Thymus (tissue), 11 donors: ENCODE measurements around the gene LPGAT1. TPM values are rescaled to one million over a fixed set of nuclear protein-coding genes. Genes with fewer than 3 reads are reported as not detected.
"Not testable (repeated sequence)": the region's sequence is repeated elsewhere in the genome, so short reads cannot be mapped to it uniquely, and the experiment has no call there.

Experiments used
- DNase-seq, 9 donors: peaks; one replicate each; pipeline ENCODE4 v3.0.0-alpha.2; 2013; ENCODE audit warnings: low spot score in 9 of 9, low read depth in 6 of 9, missing footprints in 1 of 9
- H3K27ac ChIP-seq, 2 donors: one replicate each; pipeline ENCODE4 v1.5.1; 2013; ENCODE audit warnings: control low read depth in 1 of 2, low read depth in 1 of 2, low read length in 1 of 2, mild to moderate bottlenecking in 1 of 2, moderate library complexity in 1 of 2
- H3K27me3 ChIP-seq, 2 donors: one replicate each; pipeline ENCODE4 v1.5.1; 2013; ENCODE audit warnings: low read length in 1 of 2; ENCODE audit not compliant: control insufficient read depth in 2 of 2, insufficient read depth in 1 of 2
- H3K36me3 ChIP-seq, 2 donors: one replicate each; pipeline ENCODE4 v1.5.1; 2013; ENCODE audit warnings: low read length in 1 of 2, mild to moderate bottlenecking in 1 of 2, moderate library complexity in 1 of 2; ENCODE audit not compliant: control insufficient read depth in 2 of 2, insufficient read depth in 2 of 2
- H3K4me1 ChIP-seq, 2 donors: one replicate each; pipeline ENCODE4 v1.5.1; 2013; ENCODE audit warnings: low read length in 2 of 2; ENCODE audit not compliant: control insufficient read depth in 2 of 2, insufficient read depth in 2 of 2
- H3K4me3 ChIP-seq, 2 donors: one replicate each; pipeline ENCODE4 v1.5.1; 2013; ENCODE audit warnings: low read length in 2 of 2, control low read depth in 1 of 2, mild to moderate bottlenecking in 1 of 2
- H3K9me3 ChIP-seq, 2 donors: one replicate each; pipeline ENCODE4 v1.5.1; 2013; ENCODE audit warnings: low read length in 1 of 2, mild to moderate bottlenecking in 1 of 2; ENCODE audit not compliant: control insufficient read depth in 2 of 2, insufficient read depth in 1 of 2
- WGBS: extraction: QIAGEN DNeasy Blood & Tissue Kit; methylation state at CpG from one replicate; pipeline ENCODE4 v1.1.7; 2013; 5-methylcytosine and 5-hydroxymethylcytosine counted together
- polyA plus RNA-seq: library from polyadenylated mRNA; stranded (reverse); fragments of 200-250 nt; gene quantifications from one replicate; pipeline ENCODE4 v1.2.3, GENCODE V29; 2013
- total RNA-seq: library from RNA; stranded (reverse); fragments of 120-200 nt; gene quantifications from one replicate; pipeline ENCODE4 v1.2.4, GENCODE V29; 2013
- donor health status: healthy.

The LPGAT1 gene
- total and polyA plus RNA-seq, 2 donors = 10.2 to 10.8 TPM

DNA sequence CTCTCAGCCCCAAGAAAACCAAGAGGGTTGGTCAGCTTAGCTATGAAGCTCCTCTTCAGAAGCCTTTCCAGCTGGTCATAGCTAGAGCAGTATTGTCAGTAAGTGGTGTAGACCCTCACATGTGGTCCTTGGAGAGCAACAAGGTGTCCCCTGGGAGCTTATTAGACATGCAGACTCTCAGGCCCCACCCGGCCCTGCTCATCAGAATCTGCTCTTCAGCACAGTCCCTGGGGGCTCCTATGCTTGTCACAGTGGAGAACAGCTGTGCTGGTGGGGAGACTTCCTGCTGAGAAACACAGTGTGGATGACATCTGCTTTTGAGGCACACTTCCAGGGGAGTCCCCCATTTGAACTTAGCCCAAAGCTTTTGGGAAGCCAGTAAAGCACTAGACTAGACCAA is 133.2 kb downstream of the LPGAT1 start:
- H3K27ac ChIP-seq = peak overlapping the region in 1 of 2 donors; percentile 2
- DNase-seq = peak in 3 of 9 donors; percentile 27 to 66 (median 35)
- peaks cover 2 to 28% of the 10 kb centered on the region in 2 donors for H3K4me1 ChIP-seq
- 63% methylated on average over 1 of the region's 1 CpG for WGBS
- H3K4me3 ChIP-seq = no peak overlapping the region
- H3K27me3 ChIP-seq = peaks cover 0 to 9% of the 10 kb centered on the region in 2 donors
- H3K9me3 ChIP-seq = peaks cover 0 to 6% of the 10 kb centered on the region in 2 donors
- no peaks in the 10 kb centered on the region for H3K36me3 ChIP-seq

DNA sequence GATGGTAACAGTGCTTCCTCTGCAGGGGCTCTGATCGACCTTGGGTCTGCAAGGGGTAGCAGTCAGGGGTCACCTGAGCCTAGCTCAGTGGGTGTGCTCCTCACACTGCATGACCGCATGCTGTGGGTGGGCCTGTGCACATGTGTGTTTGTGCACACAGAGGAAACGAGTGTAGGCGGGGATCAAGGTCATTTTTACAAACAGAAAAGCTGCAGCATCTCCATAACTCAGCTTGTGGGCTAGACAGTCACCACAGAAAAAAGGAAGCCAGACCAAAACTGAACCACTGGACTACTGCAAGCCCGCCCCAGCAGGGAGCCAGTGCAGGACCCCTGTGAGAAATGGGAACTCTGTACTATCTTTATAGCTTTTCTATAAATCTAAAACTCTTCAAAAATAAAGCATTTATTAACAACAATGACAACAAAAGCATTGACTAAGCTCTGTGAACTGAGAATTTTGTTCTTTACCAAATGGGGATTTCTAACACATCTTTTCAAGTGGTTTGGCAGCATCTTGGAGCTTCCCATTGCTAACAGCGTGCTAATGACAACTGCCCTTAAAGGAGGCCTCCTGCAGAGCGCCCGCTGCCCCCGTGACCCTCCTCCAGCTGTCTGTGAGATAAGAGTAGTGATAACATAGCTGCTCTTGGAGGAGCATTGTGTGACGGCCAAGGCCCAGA is 135.3 kb downstream of the LPGAT1 start:
- 69% methylated on average over 10 of the region's 10 CpGs for WGBS
- Histone ChIP-seq H3K27me3 (peaks cover 0 to 9% of the 10 kb centered on the region in 2 donors), H3K4me1 (peaks cover 2 to 28% of the 10 kb centered on the region in 2 donors), H3K9me3 (peaks cover 0 to 6% of the 10 kb centered on the region in 2 donors), H3K4me3 (no peak overlapping the region), H3K27ac (no peak overlapping the region), H3K36me3 (no peaks in the 10 kb centered on the region)
- DNase-seq = peak in 1 of 9 donors; percentile 47

DNA sequence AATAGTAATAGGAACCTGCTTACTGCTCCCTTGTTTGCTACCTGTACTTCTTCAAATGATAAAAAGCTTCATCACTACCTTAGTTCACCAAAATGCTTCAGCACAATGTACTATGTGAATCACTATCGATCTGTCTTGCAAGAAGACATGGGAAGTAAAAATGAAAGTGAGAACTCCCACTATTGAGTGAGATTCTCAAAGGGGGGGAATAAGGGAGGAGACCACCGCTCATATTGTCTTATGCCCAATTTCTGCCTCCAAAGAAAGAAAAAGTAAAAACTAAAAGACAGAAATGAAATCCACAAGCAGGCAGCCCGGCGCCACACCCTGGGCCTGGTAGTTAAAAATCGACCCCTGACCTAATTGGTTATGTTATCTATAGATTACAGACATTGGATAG is 136.7 kb downstream of the LPGAT1 start:
- not testable (repeated sequence) for H3K27me3 ChIP-seq, H3K27ac ChIP-seq, H3K4me3 ChIP-seq, DNase-seq, H3K9me3 ChIP-seq, H3K36me3 ChIP-seq
- 98% methylated on average over 5 of the region's 5 CpGs for WGBS
- peaks cover 2 to 27% of the 10 kb centered on the region in 2 donors for H3K4me1 ChIP-seq

Other genes starting within 250 kb of the LPGAT1 start
- 31.1 TPM for gene NEK2, start 155.1 kb downstream of the LPGAT1 start, total RNA-seq
- gene NEK2, start 155.1 kb downstream of the LPGAT1 start, polyA plus RNA-seq = 4.0 TPM
- 15.4 TPM for gene INTS7, start 204.8 kb upstream of the LPGAT1 start, total RNA-seq
- gene INTS7, start 204.8 kb upstream of the LPGAT1 start, polyA plus RNA-seq = 9.7 TPM
- 23.4 TPM for gene DTL, start 205.0 kb upstream of the LPGAT1 start, total RNA-seq
- gene DTL, start 205.0 kb upstream of the LPGAT1 start, polyA plus RNA-seq = 0.71 TPM